HG03439 (cell line): ENCODE results near the gene MSL1.

ENCODE experiments used
- ATAC-seq: cut with Tn5 transposase; IDR thresholded peaks from one replicate; pipeline ENCODE4 v1.9.1; 2021; ENCODE audit warnings: mild to moderate bottlenecking, moderate library complexity; ENCODE audit not compliant: unreplicated experiment

MSL1 gene

DNA sequence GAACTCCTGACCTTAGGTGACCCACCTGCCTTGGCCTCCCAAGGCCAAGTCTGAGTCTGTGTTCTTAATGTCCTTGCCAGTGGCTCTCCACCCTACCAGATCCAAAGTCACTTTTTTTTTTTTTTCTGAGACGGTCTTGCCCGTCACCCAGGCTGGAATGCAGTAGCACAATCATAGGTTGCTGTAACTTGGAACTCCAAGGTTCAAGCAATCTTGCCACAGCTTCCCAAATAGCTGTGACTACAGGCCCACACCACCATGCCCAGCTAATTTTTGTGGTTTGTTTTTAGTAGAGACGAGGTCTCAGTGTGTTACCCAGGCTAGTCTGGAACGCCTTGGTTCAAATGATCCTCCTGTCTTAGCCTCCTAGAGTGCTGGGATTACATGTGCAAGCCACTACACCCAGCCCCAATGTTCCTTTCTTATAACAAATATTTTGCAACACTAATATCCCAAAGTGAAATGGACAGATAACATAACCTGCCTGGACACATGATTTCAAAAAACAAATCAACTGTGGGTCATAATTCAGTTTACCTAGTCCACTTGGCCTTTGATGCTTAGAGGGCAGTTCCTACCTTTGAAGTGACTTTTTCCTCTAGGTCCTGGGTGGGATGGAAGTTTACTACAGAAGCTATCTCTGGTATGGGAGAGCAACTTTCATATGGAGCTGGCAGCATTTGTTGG, 51.5 kb downstream of the MSL1 start:
- no peak for ATAC-seq

- no peak for ATAC-seq
Observed at GRCh38 chr17:40173778-40174135, 52.0 kb downstream of the MSL1 start.

DNA sequence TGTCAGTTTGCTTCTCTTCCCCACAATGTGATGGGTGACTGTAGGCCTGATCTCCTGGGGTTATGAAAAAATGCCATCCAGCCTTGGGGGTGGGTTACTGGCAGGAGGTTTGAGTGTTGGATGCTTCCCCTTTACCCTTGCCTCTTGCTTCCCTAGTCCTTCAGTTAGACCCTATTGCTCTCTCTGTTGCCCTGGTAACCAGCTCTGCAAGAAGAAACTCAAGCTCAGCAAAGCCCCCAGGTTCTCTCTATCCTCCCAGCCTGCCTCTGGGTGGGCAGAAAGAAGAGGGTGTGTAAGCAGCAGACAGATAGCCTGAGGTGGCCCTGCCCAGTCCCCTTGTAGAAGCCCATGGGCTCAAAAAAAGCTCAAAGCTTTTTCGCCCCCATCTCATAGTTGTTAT, 52.7 kb downstream of the MSL1 start:
- ATAC-seq, result no peak

DNA sequence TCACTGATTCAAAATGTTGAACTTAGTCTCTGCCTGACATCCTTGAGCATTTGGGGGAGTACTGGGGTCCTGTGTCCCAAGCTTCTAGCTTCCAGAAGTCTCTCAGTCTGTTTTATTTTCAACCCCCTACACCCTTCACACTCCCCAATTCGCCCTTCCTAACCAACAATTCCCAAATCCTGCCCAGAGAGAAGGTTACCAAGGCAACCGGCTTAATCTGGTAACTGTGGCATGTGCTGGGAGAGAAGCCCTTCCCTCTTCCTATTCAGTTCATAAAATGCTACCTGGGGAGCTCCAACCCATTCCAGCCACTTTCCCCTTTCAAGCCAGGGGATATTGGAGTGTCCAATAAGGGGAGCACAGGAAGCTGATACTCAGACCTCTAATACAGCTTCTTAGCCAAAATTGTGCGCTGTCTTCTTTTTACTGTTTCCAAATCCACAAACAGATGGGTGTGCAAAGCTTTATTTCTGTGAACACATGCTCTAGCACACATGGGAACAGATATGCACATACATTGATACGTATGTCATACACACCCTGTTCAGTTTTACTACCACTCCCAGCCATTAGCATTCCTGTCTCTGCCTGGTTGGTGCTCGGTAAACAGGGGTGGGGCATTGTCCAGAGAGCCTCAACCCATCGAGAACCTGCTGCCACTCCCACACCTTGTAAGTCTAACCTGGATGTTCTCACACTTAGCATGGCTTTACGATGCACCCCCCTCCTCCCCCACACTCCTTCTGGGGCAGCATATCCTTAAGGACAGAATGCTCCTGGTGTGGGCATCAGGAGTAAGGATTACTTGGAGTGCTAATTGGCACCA, 54.4 kb downstream of the MSL1 start:
- no peak for ATAC-seq

GRCh38 chr17:40176754-40177110, 55.0 kb downstream of the MSL1 start:
- no peak for ATAC-seq

DNA sequence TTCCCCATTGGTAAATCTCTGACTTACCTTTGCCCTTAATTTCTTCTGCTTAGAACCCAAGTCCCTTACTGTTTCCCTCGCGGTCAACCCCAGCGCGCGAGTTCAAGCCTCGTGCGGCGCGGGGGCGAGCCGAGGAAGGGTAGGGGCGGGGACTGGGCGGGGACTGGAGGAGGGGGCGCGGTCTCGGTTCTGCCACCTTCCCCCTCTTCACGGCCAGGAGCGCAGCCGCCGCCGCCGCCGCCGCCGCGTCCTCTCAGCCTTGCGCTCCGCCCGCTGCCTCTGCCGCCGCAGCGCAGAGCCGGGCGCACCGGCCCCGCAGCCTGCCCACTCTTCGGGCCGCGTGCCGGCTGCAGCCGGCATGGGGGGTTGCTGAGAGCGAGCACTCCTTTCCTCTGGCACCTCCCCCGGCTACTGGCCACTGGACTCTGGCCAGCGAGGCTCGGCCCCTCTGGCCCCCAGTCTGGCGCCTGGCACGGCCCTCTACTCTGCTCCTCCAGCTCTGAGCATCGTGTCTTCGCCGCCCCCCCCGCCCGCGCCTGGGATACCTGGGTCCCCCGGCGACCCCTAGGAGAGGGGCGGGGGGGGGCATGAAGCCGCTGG, 55.6 kb downstream of the MSL1 start, which contains the start of gene RAPGEFL1:
RAPGEFL1 (plus strand) TSS at position 196 of the 600 bp plus-strand sequence; CDS start at position 588, 392 bp downstream.
- ATAC-seq, result no peak

- ATAC-seq, result no peak
Observed at GRCh38 chr17:40178021-40178601, 56.3 kb downstream of the MSL1 start.

GRCh38 chr17:40178660-40179059, 56.9 kb downstream of the MSL1 start:
- no peak for ATAC-seq

- ATAC-seq, result no peak
Observed at GRCh38 chr17:40179923-40180659, 58.3 kb downstream of the MSL1 start.

- no peak for ATAC-seq
Observed at GRCh38 chr17:40180694-40181093, 58.9 kb downstream of the MSL1 start.

DNA sequence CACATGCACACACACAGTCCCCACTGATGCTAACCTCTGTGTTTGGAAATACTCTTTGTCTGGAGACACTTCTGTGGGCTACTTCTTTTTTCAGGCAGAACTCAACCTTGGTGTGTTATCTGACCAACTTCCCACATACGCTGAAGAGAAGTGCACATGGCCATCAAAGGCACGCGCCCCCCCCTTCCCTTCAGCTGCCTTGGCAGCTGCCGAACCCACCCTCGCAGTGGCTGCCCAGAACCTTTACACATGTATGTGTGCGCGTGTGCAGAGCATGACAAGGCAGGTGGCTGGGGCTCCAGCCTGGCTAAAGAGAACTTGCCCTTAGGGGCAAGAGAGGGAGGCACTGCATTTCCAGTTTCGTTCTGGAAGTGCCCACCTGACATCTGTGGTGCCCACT, 59.4 kb downstream of the MSL1 start:
- ATAC-seq, result no peak

- ATAC-seq, result no peak
Observed at GRCh38 chr17:40182606-40183005, 60.8 kb downstream of the MSL1 start.
